ENCODE results near the gene NEB.

- TF ChIP-seq JUN (CRISPR knock-in tag; IDR thresholded peaks at IDR 0.05), result no peak
- no peak for TF ChIP-seq NFRKB (IDR thresholded peaks at IDR 0.05)
- no peak for TF ChIP-seq KAT7 (CRISPR knock-in tag; IDR thresholded peaks at IDR 0.05; ENCODE audit: borderline replicate concordance)
- TF ChIP-seq MAFG (CRISPR knock-in tag; IDR thresholded peaks at IDR 0.05), result no peak
- TF ChIP-seq SAFB2 (CRISPR knock-in tag; IDR thresholded peaks at IDR 0.05; ENCODE audit: borderline replicate concordance, low read depth), result no peak
- no peak for TF ChIP-seq BORCS8-MEF2B (CRISPR knock-in tag; IDR thresholded peaks at IDR 0.05)
- no peak for TF ChIP-seq ZBTB2 (CRISPR knock-in tag; IDR thresholded peaks at IDR 0.05; ENCODE audit: low read depth)
- TF ChIP-seq CEBPG (CRISPR knock-in tag; IDR thresholded peaks at IDR 0.05), result no peak
- TF ChIP-seq MATR3 (CRISPR knock-in tag; IDR thresholded peaks at IDR 0.05), result no peak
Observed at GRCh38 chr2:151777487-151777886, 43.2 kb upstream of the NEB start.
